BJ (cell line): ENCODE results near the gene PTH2. TPM values are rescaled to one million over a fixed set of nuclear protein-coding genes. Genes with fewer than 3 reads are reported as not detected.

ENCODE experiments used
- CTCF ChIA-PET: fragments of 350-600 bp; formaldehyde crosslinking; extraction: SDS; loops from one replicate; lab custom pipeline; 2021; ENCODE audit warnings: antibody characterized with exemption, inconsistent platforms; lab: Yijun Ruan, JAX
- POLR2A ChIA-PET: fragments of 300-600 bp; sonication (Branson Sonifier 250); formaldehyde crosslinking; extraction: SDS; loops from one replicate; lab custom pipeline; 2021; ENCODE audit warnings: antibody characterized with exemption; lab: Charles Lee
- DNase-seq: peaks from one replicate; pipeline ENCODE4 v3.0.0-alpha.2; 2011; ENCODE audit warnings: low read depth
- H3K27me3 ChIP-seq: 2 replicates; pipeline ENCODE4 v1.6.0; 2011; ENCODE audit warnings: low read length; ENCODE audit not compliant: control insufficient read depth, insufficient read depth
- H3K36me3 ChIP-seq: 2 replicates; pipeline ENCODE4 v1.5.1; 2011; ENCODE audit warnings: low read length; ENCODE audit not compliant: control insufficient read depth, insufficient read depth
- H3K4me3 ChIP-seq: 2 replicates; pipeline ENCODE4 v1.5.1; 2011; ENCODE audit warnings: low read depth, mild to moderate bottlenecking, control low read depth, low read length
- polyA plus RNA-seq: library from polyadenylated mRNA; depleted of rRNA; stranded (reverse); fragments of >200 nt; gene quantifications from 2 replicates; pipeline ENCODE4 v1.2.3, GENCODE V29; 2011
- TF ChIP-seq, protein P1 (sequence below): IDR thresholded peaks from 2 replicates; pipeline ENCODE4 v1.5.1; 2011; ENCODE audit warnings: low read depth, mild to moderate bottlenecking, control low read depth, inconsistent platforms, low read length, moderate library complexity; ENCODE audit not compliant: insufficient read depth

PTH2 gene
- polyA plus RNA-seq, 1 experiment, result not detected

DNA sequence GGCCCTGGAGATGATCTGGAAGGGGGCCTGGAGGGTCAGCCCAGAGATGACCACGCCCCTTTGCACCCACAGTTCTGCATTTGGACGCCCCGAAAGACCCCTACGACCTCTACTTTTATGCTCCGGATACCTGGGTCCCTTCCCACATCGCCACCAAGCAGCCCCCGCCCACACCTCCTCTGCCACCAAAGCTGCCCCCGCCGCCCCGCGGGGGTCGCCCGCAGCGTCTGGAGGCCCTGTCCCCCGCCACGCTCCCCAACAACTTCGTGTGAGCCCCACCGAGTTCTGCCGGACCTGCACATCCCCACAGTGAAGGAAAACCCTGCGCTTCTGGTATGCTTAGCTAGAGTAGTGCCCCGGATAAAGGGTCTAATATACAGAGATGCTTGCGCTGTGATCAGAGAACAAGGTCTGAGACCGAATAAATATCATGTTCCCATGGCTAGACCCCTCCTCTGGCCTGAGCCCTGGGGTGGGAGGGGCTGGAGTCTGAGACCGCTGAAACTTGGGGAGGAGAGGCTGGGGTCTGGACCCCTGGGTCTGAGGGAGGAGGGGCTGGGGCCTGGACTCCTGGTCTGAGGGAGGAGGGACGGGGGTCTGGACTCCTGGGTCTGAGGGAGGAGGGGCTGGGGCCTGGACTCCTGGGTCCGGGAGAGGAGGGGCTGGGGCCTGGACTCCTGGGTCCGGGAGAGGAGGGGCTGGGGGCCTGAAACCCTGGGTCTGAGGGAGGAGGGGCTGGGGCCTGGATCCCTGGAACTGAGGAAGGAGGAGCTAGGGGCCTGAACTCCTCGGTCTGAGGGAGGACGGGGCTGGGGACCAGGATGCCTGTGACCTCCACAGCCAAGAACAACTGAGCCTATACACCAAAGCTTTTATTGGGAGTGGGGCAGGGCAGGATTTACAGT, 5.6 kb upstream of the PTH2 start:
- Histone ChIP-seq H3K36me3 (no peaks in the 10 kb centered on the region), H3K4me3 (no peak overlapping the region), H3K27me3 (peaks cover 72% of the 10 kb centered on the region)
- TF ChIP-seq, protein P1, sequence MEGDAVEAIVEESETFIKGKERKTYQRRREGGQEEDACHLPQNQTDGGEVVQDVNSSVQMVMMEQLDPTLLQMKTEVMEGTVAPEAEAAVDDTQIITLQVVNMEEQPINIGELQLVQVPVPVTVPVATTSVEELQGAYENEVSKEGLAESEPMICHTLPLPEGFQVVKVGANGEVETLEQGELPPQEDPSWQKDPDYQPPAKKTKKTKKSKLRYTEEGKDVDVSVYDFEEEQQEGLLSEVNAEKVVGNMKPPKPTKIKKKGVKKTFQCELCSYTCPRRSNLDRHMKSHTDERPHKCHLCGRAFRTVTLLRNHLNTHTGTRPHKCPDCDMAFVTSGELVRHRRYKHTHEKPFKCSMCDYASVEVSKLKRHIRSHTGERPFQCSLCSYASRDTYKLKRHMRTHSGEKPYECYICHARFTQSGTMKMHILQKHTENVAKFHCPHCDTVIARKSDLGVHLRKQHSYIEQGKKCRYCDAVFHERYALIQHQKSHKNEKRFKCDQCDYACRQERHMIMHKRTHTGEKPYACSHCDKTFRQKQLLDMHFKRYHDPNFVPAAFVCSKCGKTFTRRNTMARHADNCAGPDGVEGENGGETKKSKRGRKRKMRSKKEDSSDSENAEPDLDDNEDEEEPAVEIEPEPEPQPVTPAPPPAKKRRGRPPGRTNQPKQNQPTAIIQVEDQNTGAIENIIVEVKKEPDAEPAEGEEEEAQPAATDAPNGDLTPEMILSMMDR, result no peak
- ChIA-PET CTCF (interaction anchor here (0.7 to 2.3 kb wide), 4 partner anchors 8 to 203 kb away, joined by 3 to 6 read pairs (median 3); no protein-coding TSS in a partner anchor), POLR2A (no interaction called here)
- no peak for DNase-seq

DNA sequence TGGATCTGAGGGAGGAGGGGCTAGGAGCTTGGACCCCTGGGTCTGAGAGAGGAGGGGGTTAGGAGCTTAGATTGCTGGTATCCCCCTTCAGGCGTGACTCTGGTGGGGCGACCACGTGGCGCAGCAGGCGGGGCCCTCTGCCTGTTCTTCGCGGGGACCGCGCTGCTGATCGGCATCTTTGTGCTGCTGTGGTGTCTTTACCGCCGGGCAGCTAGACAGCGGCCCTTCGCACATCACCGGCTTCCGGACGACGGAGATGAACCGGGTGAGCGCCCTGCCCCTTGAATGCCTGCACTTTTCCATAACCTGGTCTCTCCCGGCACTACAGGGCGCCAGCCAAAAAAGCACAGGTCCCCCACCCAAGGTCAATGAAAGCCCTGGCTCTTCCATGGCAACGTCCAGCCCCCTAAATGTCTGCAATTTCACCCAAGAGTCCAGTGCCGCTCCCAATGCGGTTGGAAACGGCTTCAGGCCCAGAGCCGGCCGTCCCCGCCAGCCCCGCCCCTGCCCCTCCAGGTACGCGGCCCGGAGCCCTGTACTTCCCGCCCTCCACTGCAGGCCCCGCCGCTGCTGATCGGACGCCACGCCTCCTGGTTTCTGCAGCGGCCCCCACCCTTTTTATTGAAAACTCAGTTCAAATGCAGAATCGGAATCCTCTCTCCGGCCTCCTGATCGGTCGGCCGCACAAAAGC, 4.8 kb upstream of the PTH2 start:
- TF ChIP-seq, protein P1, result no peak
- ChIA-PET POLR2A (no interaction called here), CTCF (interaction anchor here (0.6 to 2.3 kb wide), 2 partner anchors 15 to 20 kb away, joined by 3 to 6 read pairs; no protein-coding TSS in a partner anchor)
- no peak for DNase-seq
- peaks cover 75% of the 10 kb centered on the region for H3K27me3 ChIP-seq
- no peaks in the 10 kb centered on the region for H3K36me3 ChIP-seq
- no peak overlapping the region for H3K4me3 ChIP-seq

DNA sequence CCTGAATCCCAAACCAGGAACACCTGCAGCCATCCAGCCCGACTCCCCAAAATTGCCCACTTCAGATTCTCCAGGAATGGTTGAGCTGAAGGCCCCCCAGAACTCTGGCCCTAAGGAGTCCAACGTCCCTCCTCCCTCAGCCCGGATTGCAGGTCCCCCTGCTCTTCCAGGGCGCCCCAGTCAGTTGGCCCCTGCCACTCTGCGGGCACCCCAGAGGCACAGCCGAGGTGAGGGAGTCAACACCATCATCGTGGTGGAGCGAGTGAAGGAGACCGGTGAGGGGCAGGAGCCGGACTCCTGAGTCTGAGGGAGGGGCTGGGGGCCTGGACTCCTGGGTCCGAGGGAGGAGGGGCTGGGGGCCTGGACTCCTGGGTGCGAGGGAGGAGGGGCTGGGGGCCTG, 4.1 kb upstream of the PTH2 start:
- H3K36me3 ChIP-seq, result no peaks in the 10 kb centered on the region
- ChIA-PET CTCF (interaction anchor here (1.0 to 2.3 kb wide), 3 partner anchors 13 to 37 kb away, joined by 3 to 6 read pairs (median 6); no protein-coding TSS in a partner anchor), POLR2A (no interaction called here)
- no peak overlapping the region for H3K4me3 ChIP-seq
- TF ChIP-seq, protein P1, result no peak
- DNase-seq, result no peak
- peaks cover 76% of the 10 kb centered on the region for H3K27me3 ChIP-seq

- TF ChIP-seq, protein P1, result no peak
- H3K27me3 ChIP-seq, result peaks cover 82% of the 10 kb centered on the region
- H3K36me3 ChIP-seq, result no peaks in the 10 kb centered on the region
- ChIA-PET CTCF (interaction anchor here (0.9 to 2.5 kb wide), 7 partner anchors 10 to 124 kb away, joined by 3 to 10 read pairs (median 6); no protein-coding TSS in a partner anchor), POLR2A (no interaction called here)
- H3K4me3 ChIP-seq, result no peak overlapping the region
- no peak for DNase-seq
These were observed 2.8 kb upstream of the PTH2 start for GRCh38 chr19:49425922-49426592.
